Ovary (tissue), 9 donors: ENCODE data around the gene GRIN2B. TPM values are rescaled to one million over a fixed set of nuclear protein-coding genes. Genes with fewer than 3 reads are reported as not detected.

Experiments
- DNase-seq, 5 donors: peaks; one replicate each; pipeline ENCODE4 v3.0.0-alpha.2; 2019 to 2020
- H3K27ac ChIP-seq, 2 donors: fragments of 200-600 bp; one replicate each; pipeline versions ENCODE4 v1.5.1 to v1.8.0; 2019 to 2022
- H3K27me3 ChIP-seq: fragments of 200-600 bp; one replicate; pipeline ENCODE4 v1.8.0; 2022
- H3K36me3 ChIP-seq: fragments of 200-600 bp; sonication (generic); one replicate; pipeline ENCODE4 v1.5.1; 2019
- H3K4me1 ChIP-seq: one replicate; pipeline ENCODE4 v1.8.1; 2013; ENCODE audit warnings: mild to moderate bottlenecking, moderate library complexity; ENCODE audit not compliant: insufficient read depth
- H3K4me3 ChIP-seq: fragments of 200-600 bp; sonication (generic); one replicate; pipeline ENCODE4 v1.5.1; 2017
- H3K9me3 ChIP-seq, 2 donors: fragments of 200-600 bp in 1 of 2; sonication (generic) in 1 of 2; one replicate each; pipeline versions ENCODE4 v1.5.1 to v1.8.1; 2013 to 2019; ENCODE audit warnings: mild to moderate bottlenecking in 1 of 2, moderate library complexity in 1 of 2
- CTCF ChIP-seq, 3 donors: fragments of 450-650 bp in 2 of 3; fragments of 200-600 bp in 1 of 3; IDR thresholded peaks; one replicate each; pipeline versions ENCODE4 v1.5.1 to v1.8.0; 2016 to 2022; ENCODE audit warnings: antibody characterized with exemption in 3 of 3, mild to moderate bottlenecking in 1 of 3
- EP300 ChIP-seq: sonication (generic); formaldehyde crosslinking; IDR thresholded peaks from one replicate; pipeline ENCODE4 v1.6.1; 2017; ENCODE audit warnings: antibody characterized with exemption
- POLR2A ChIP-seq: fragments of 450-650 bp; IDR thresholded peaks from one replicate; pipeline ENCODE4 v1.6.1; 2017; ENCODE audit warnings: antibody characterized with exemption, mild to moderate bottlenecking, moderate library complexity
- WGBS, 3 donors: extraction: QIAGEN DNeasy Blood & Tissue Kit in 1 of 3; methylation state at CpG; one replicate each; pipeline versions ENCODE4 v1.1.5 to v1.1.7; 2013 to 2017; 5-methylcytosine and 5-hydroxymethylcytosine counted together
- intact Hi-C, 4 donors: fragments of 100-400 bp; cut with DNase I; formaldehyde crosslinking; loops; one replicate each; pipeline versions ENCODE4 v1.11.0 to v1.15.1; 2022 to 2023
- polyA plus RNA-seq, 2 donors: library from polyadenylated mRNA; stranded (reverse); fragments of 200-250 nt in 1 of 2; fragments of 350-450 nt in 1 of 2; fragmentation: Illumina TruSeq in 1 of 2; extraction: RNeasy Lipid Tissue Mini Kit (QIAGEN cat#74804) in 1 of 2; gene quantifications; one replicate each; pipeline ENCODE4 v1.2.3, GENCODE V29; 2013 to 2014
- total RNA-seq, 7 donors: library from RNA; depleted of rRNA in 2 of 7; stranded (reverse); fragments of >200 nt in 2 of 7; fragmentation: NEBNext Ultra II Directional in 3 of 7; extraction: Animal tissue kit (Norgen Biotek cat#: 25700) in 3 of 7; gene quantifications; one replicate each; pipeline versions ENCODE4 v1.1.0 to v1.2.4, GENCODE V29; 2016 to 2023
- donor health status: DM: no; HTN: no; CAD: no; lungs with moderate emphysema.
- donor health status: DM: no; HTN: no; CAD: no.
- donor health status: Bipolar disorder and iron deficiency.
- donor health status: DM: yes; HTN: yes; CAD: no.
- donor health status: DM: no; HTN: no; CAD: no.
- donor health status: DM: yes; HTN: yes; CAD: no.

Gene GRIN2B
- total and polyA plus RNA-seq, 9 donors: under 0.01 to 0.27 (median 0.11) TPM; not detected in 1

- Histone ChIP-seq H3K27ac (no peak overlapping the region), H3K4me3 (no peak overlapping the region), H3K36me3 (no peaks in the 10 kb centered on the region), H3K4me1 (no peaks in the 10 kb centered on the region), H3K9me3 (no peaks in the 10 kb centered on the region), H3K27me3 (no peaks in the 10 kb centered on the region)
- no peak for DNase-seq
- intact Hi-C loops: no loop called here
- TF ChIP-seq EP300 (no peak), POLR2A (no peak), CTCF (IDR thresholded peaks at IDR 0.05) (no peak)
- WGBS, 3 donors: 76 to 90% (median 83%) methylated on average over 1 of the region's 1 CpG
Observed at GRCh38 chr12:14010989-14011388, 29.6 kb upstream of the GRIN2B start.

GRCh38 chr12:14007639-14008038, 26.2 kb upstream of the GRIN2B start:
- TF ChIP-seq EP300: no peak
- TF ChIP-seq CTCF (IDR thresholded peaks at IDR 0.05): no peak
- TF ChIP-seq POLR2A: no peak
- no peak for DNase-seq
- 0 to 9% (median 5%) methylated on average over 2 of the region's 2 CpGs for WGBS, 3 donors

GRCh38 chr12:13992585-13992984, 11.2 kb upstream of the GRIN2B start:
- Histone ChIP-seq H3K27ac (no peak overlapping the region), H3K4me1 (no peaks in the 10 kb centered on the region), H3K9me3 (no peaks in the 10 kb centered on the region), H3K4me3 (no peak overlapping the region), H3K27me3 (no peaks in the 10 kb centered on the region), H3K36me3 (no peaks in the 10 kb centered on the region)
- TF ChIP-seq POLR2A (no peak), EP300 (no peak), CTCF (IDR thresholded peaks at IDR 0.05) (no peak)
- intact Hi-C loops: no loop called here
- WGBS, 3 donors: 72 to 78% (median 77%) methylated on average over 4 of the region's 4 CpGs
- no peak for DNase-seq

More at GRCh38 chr12:14007639-14008038, 26.2 kb upstream of the GRIN2B start:
- H3K4me3 ChIP-seq: no peak overlapping the region
- intact Hi-C loops: loop anchor here in 1 of 4 donors (1.0 kb wide), 1 partner anchor 9 kb away; no protein-coding TSS in a partner anchor
- H3K9me3 ChIP-seq: no peaks in the 10 kb centered on the region
- no peaks in the 10 kb centered on the region for H3K4me1 ChIP-seq
- no peaks in the 10 kb centered on the region for H3K36me3 ChIP-seq
- H3K27ac ChIP-seq: no peak overlapping the region
- H3K27me3 ChIP-seq: no peaks in the 10 kb centered on the region

- no peak for TF ChIP-seq POLR2A
- TF ChIP-seq EP300: no peak
- no peak for TF ChIP-seq CTCF (IDR thresholded peaks at IDR 0.05)
- H3K27me3 ChIP-seq: no peaks in the 10 kb centered on the region
- H3K27ac ChIP-seq: no peak overlapping the region
- H3K9me3 ChIP-seq: no peaks in the 10 kb centered on the region
- intact Hi-C loops: no loop called here
- no peaks in the 10 kb centered on the region for H3K36me3 ChIP-seq
- no peaks in the 10 kb centered on the region for H3K4me1 ChIP-seq
- no peak overlapping the region for H3K4me3 ChIP-seq
- DNase-seq: no peak
Observed at GRCh38 chr12:13992106-13992505, 10.7 kb upstream of the GRIN2B start.

GRCh38 chr12:13986031-13986430, 4.6 kb upstream of the GRIN2B start:
- Histone ChIP-seq H3K4me1 (no peaks in the 10 kb centered on the region), H3K9me3 (no peaks in the 10 kb centered on the region), H3K4me3 (no peak overlapping the region), H3K27ac (no peak overlapping the region), H3K36me3 (no peaks in the 10 kb centered on the region), H3K27me3 (no peaks in the 10 kb centered on the region)
- TF ChIP-seq CTCF (IDR thresholded peaks at IDR 0.05) (no peak), POLR2A (no peak), EP300 (no peak)
- intact Hi-C loops: no loop called here
- DNase-seq: no peak
- 77 to 84% (median 82%) methylated on average over 3 of the region's 3 CpGs for WGBS, 3 donors
